DMS153 (cell line): ENCODE data around the gene DAD1.

Source experiments
- DNase-seq: peaks from one replicate; lab custom pipeline; 2025; lab: John Stamatoyannopoulos, UW

Gene DAD1

DNA sequence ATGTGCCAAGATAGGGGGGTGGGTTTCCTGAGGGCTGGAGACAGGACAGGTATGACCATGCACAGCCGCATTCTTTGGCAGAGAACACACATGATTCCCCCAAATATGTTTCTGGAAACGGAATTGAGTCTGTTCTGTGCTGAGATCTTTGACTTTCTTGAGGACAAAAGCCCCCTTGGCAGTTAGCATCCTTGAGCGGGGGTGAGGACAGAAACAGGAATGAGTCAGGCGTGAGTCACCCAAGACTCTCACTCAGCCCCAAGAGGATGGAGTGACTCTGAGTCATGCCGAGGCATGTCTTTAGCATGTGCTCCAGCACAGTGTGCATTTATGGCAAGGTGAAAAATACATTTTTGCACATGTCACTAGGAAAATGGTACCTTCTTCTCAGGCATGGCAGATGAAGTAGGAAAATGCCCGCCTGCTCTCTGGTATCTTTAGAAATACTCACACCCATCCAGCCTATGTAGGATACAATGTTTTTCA, 52.1 kb downstream of the DAD1 start:
- DNase-seq, result no peak

DNA sequence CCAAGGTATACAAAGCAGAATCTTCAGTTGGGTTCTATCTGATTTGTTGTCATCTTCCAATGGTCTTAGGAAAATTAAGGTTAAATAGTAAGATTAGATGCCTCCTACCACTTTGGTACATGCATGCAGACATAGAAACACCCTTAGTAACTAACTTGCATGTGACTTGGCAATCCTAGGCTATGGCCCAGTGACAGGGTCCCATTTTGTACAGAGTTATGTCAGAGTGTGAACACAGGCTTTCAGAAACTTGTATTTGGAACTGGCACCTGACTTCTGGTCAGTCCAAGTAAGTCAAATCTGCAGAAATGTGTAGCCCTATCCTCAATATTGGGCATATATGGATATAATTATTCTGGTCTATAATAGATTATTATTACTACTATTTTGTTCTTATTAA, 53.1 kb downstream of the DAD1 start:
- no peak for DNase-seq

DNA sequence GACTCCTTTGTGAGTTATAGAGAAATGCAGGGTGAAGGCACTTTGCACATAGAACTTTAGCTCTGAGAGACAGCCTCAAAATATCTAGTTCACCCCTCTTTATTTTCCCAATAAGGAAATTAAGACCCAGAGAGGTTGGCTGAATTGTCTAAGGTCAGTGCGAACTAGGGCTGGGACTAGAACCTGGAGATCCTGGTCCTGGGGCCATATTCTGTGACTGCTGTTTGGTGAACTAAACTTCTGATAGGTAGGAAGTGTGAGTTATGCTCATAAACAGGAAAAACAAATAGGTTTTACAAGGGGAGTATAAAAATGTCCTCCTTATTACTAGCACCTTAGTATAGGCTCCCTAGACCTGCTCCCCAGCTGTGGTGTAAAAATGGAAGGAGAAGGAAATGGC, 53.9 kb downstream of the DAD1 start:
- DNase-seq, result no peak

DNA sequence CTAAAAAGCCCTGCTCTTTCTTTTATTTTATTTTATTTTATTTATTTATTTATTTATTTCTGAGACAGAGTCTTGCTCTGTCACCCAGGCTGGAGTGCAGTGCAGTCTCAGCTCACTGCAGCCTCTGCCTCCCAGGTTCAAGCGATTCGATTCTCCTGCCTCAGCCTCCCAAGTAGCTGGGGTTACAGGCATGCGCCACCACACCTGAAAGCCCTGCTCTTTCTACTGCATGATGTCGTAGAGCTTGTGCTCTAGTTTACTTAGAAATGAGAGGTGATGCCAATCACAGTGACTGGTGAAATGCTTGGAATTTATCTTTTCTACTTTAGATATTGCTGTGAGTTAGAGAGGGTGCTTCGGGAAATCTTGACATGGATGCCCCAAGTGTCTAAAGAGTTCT, 54.5 kb downstream of the DAD1 start:
- no peak for DNase-seq

DNA sequence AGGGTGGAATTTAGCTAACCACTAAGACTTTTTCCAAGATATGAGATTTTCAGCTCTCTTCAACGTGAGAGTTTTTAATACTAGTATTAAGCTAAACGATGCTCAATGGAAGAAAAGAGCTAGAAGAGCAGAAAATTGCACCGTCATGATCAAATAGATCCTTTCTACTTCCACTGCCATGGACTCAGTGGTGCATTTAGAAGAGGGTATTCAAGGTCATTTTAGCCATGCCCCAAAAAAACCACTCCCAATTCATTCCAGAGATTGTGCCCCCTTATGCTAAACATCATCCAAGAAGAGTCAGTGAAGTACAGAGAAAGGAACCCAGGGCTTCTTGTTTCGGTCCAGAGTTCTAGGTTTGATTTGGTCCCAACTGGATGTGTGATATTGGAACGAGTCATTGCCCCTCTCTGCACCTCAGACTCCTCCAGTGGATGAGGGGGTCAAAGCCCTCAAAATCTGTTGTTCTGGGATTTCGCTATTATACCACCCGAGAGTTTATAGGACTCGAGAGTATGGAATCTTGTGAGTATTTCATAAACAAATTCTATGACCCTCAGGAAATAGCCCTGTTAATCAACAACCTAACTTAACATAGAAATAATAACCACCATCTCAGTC, 55.2 kb downstream of the DAD1 start:
- DNase-seq, result no peak

DNA sequence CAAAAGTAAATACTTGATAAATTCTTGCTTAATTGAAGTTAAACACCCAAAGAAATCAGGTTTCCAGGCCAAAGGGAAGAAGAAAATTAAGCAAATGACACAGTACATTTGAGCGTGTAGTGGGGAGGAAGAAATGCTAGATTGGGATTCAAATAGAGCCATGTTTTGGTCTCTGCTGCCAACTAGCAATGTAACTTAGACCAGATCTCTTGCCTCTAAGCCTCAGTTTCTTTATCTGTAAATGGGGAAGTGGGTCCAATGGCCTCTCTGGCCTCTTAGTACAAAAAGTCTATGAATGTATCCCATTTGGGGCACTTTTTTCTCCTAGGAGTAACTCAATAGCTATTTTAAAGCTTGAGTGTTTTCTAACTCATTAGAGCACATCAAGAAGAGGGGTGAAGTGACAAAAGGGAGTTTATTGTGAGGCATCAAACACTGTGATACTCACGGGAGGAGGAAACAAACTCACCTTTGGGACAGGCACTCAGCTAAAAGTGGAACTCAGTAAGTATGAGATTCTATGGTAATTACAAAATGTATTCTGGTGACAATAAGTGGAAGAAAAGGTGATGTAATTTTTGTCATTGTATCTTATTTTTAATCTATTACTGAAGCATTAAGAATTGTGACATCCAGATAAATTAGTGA, 55.8 kb downstream of the DAD1 start:
- DNase-seq, result no peak

DNA sequence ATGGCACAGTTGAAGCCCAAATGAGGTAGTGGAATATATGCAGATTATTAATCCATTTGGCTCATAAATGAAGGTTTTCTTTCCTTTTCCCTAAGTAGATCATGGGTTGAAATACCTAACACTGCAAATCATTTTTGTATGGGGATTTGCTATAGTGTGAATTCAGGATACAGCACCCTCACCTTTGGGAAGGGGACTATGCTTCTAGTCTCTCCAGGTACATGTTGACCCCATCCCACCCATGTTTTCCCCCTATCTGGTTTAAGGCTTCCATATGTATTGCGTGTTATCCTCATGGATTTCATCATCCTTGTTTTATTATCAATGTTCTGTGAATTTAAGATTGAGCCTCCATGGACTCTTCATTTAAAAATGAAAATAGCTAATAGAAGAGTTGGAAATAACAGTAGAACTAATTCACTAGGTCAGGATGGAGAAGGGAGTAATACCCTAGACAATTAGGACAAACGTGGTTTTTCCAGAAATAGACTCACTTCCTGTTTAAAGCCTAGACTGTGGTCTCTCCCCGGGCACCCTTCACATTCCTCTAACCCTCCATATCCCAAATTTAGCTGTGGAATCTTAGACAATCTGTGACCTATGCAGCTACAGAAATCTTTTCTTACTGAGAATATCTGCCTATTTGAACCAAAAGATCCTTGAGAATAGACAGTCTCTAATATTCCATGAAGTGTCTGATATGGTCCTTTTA, 56.5 kb downstream of the DAD1 start:
- DNase-seq, result no peak

DNA sequence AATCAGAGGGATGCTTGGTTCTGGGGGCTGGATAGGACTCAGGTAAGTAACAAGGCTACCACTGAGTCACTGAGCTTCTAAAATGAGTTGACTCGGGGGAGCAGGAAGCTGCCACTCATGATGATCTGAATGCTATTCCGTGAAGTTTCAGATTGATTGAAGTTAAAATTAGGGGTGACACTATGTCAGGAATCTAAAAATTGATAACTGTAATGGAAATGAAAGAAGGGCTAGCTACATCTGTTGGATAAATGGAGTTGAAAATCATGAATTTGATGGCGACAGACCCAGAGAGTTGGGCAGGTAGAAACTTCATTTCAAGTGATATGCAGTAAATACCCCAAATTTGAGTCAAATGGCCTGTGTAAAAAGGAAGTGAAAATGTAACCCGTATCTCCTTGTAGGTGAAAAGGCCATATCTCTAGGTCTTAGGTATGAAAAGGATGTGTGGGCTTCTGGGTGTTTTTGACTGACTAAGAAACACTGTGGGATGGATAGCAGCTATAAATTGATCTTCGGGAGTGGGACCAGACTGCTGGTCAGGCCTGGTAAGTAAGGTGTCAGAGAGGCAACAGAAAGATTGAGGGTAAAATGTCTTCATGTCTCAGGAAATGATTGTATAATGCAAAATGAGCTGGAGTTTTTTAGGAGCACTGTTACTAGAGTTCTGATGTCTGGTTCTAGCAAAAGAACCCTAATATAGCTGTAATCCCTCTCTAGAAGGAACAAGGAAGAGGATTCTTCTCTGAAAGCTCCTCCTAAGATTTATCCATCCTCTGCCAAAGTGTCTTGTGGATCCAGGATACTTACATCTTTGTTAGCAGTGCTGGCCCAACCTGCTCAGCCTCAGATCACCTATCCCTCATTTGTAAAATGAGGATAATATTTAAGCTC, 57.3 kb downstream of the DAD1 start:
- DNase-seq, result no peak

DNA sequence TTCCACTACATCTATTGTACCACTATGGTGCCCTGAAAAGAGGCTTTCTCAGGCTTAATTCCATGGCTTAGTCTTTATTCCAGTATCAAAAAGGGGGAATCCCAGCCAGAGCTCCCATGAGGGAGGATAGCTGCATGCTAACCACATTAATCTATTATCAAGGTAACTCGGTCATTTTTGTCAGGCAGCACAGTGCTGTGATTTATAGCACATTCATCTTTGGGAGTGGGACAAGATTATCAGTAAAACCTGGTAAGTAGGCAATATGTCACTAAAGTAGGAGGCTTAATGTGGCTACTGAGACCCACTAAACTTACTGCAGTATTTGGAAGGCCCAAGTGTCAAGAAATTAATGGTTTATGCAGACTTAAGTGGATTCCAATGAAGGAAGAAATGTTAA, 58.9 kb downstream of the DAD1 start:
- no peak for DNase-seq

DNA sequence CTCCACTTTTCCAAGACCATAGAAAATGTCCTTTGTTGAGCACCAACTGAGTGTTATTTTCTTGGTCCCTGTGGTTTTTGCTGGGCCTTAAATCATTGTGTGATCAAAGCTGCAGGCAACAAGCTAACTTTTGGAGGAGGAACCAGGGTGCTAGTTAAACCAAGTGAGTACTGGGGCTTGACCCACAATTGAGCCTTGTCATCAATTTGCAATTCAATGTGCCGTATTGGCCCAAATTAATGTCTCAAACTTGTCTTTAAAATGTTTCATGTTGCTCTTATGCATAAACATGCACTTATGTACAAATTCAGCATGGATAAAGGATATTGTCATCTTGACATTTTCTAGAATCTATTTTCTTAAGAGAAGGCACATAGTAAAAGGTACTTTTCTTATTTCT, 62.3 kb downstream of the DAD1 start:
- no peak for DNase-seq

DNA sequence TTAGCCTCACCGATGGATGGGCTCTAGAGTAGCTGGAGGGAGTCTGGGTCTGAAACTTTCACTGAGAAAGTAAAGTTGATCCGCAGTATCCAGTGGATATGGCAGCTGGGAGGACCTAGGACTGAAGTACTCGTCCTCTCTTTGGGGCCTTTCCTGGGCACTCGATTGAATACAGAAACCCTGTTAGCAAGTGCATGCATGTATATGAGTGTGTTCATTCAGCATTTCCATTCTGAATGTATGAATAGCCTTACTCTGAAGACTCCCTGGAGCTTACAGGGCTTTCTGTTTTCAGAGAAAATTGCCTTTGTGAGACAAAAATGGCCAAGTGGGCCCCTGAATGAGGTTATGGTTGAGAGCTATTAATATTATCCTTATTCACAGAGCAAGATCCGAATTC, 62.8 kb downstream of the DAD1 start:
- no peak for DNase-seq

DNA sequence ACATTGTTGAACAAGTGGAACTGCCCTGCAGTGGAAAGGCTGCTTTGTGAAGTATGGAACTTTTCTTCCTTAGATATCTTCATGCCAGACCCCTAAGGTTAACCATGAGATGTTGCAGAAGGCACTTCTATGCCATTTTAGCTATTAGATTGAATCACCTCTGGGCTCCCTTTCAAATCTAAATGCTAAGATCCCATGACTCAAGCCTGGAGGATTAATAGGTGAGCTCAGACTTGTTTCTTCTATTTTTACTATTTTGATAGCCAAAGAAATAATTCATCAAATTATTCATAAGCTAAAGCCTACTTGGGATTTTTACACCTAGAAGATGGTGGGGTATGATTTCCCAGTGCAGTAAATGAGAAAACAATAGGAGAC, 64.3 kb downstream of the DAD1 start:
- DNase-seq, result no peak

DNA sequence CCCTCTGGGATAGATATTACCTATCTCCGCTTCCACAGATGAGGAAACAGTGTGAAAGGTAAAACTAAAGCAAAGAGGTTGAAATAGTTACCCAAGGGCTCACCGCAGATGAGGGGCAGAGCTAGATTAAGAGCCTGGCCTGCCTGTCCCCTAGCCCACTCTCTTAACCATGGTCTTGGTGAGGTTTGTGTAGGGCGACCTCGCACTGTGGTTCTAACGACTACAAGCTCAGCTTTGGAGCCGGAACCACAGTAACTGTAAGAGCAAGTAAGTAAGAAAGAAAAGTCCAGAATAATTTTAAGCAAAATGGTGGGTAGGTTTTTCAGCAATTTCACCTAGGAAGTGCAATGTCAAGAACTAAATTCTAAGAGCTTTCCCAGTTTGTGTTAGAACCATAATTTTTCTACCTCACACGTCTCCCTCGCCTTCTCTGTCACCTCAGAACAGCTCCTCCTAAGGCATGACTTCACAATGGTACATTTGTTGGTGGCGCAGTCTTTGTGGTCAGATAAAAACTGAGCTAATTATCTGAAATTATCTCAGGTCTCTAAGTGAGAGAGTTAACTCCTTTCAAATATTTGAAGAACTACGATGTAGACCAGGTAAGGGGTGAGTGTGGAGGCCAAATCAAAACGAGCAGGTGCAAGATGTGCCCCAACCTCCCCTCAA, 64.8 kb downstream of the DAD1 start:
- DNase-seq, result no peak

DNA sequence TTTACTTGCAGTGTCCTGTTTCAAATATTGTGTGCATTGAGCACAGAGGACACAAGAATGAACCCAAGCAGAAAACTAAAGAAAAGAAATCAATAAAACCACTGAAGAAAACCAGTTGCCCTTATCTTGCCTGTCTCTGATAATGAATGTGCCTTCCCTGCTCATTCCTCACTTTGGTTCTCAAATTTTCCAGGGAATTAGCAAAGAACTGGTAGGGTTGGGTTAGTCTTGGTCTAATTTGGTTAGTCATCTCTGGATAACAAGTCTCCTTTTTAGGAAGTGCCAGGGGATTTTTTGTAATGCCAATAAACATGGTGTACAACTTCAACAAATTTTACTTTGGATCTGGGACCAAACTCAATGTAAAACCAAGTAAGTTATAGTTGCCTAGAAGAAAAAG, 65.7 kb downstream of the DAD1 start:
- no peak for DNase-seq

DNA sequence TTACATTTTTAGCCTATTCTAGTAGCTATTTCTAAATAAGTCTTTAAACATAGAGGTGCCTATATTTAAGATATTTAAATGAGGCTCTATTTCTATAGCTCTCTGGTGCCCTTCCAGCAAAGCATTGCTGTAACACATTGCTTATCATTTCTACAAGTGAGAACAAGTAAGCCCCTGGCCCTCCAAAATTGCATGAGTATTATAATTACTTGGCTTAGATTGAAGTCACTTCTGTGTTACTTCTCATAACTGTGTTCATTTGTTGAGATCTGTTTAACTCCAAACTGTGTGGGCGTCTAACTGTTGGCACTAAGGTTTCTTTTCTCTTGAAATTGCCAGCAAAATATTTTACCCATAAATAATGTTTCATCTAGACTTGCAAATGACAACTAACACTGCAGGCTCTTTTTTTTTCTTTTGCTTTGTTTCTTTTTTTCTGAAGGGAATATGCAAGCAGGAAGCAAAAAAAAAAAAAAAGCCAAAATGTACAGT, 66.5 kb downstream of the DAD1 start:
- no peak for DNase-seq

DNA sequence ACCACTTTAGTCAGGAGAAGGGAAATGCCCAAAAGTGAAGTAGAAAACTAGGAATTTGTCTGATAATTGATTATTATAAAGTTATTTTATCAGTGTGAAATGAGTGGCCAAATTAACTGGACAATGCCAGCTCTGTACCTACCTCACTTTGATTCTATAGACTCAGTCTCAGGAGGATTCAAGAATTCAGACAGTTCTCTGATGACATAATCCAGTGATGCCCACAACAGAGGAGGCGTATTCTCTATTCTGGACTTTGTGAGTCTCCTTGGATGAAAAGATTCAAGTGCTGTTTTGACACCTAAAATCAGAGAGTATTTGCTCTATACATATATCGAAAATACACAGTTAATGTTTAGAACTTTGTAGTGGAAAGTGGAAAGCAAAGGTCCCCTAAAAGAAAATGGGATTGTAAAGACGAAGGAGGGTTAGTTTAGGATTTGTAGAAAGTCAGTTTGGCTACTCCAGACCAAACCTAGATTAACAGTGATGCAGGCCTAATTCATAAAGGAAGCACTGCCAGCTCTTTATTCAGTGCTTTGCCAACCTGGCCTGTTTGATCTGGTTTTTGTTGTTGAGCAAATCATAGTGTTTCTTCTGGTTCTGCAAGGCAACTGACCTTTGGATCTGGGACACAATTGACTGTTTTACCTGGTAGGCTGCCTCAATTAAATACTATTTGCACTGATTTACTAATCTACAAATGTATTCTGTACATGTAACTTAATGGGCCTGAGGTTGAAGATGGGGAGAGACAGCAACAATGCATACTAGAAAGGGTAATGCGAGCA, 67.4 kb downstream of the DAD1 start:
- DNase-seq, result no peak

DNA sequence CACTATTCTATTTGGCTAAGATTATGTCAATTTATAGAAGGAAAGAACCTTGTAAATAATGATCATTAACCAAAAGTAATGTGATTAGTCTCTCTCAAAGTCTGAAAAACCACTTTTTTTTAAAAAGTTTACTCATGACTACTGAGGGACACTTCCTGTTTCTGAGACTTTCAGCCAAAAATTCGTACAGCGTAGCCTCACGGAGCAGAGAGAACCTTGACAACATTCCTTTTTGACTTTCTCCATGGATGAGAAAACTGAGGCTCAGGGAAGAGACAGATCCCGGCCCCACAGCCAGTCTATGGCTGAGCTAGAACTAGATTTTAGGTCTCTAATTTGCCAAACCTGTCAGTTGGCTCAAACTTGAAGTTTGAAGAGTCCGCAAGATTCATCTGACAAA, 68.2 kb downstream of the DAD1 start:
- no peak for DNase-seq

DNA sequence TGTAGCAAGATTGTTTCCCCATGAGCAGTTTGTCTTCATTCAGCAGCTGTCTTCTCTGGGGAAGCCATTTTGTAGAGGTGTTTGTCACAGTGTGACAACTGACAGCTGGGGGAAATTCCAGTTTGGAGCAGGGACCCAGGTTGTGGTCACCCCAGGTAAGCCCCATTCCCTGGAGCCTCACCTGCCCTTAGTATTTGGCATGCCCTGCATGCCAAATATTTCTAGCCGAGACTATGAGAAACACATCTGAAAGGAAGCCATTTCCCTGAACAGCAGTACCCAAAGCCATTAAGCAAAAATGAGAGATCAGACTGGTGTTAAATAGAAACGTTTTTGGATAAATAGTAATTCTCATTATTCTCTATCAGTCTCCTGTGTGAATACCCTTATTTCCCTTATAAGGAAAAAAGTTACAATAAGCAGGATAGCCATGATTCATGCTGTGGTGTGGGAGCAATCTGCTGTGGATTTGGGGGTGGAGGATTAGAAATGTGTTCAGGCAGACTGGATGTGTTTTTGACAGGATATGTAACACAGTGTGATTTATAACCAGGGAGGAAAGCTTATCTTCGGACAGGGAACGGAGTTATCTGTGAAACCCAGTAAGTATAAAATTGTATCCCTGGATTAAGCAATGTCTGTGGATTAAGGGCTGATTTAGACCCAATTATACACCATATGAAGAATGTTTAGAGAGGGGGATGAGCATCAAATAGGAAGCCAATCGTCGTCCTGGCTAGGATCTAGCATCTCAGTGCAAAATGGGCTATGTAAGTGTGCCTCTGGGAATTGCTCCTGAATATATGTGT, 68.9 kb downstream of the DAD1 start:
- no peak for DNase-seq

DNA sequence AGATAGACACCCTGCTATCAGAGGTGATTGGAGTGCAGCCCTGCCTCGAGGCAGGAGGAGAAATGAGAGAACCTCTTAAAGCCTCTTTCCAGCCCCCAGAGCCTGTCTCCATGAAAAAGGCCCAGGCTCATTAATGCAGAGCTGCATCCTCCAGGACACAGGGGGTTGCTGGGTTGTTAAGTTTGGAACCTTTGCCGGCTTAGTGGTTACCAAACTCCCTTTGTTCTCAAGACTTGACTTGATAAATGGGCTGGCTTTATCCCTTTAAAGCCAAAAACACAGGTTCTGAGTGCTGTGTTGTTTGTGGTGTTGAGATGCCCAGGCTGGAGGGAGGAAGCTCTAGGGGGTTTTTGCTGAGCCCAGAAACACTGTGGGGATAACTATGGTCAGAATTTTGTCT, 71.0 kb downstream of the DAD1 start:
- DNase-seq, result no peak

DNA sequence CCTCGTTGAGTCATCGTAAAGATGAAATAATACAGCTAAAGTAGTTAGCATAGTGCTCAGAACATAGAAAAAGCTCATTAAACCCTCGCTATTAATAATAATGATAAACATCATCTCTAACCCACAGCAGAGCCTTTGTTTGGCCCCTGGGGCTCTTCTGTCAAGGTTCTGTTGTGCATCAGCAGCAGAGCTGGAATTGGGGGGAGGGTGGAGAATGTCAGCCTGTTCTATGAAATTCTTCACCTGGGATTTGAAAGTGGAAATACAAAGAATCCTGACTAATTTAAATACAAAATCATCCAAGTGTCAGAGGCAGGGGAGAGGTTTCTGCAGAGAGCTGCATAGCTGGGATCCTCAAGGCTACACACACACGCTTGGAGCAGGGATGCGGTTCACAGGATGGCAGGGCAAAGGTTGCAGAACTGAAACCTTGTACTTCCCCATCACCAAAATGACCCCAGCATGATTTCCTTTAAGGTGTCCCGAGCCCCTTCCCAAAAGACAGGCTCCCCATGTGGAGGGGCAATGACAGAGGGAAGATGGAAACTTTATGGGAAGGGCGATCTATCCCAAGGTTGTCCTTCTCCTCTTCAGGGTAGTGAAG, 71.8 kb downstream of the DAD1 start:
- DNase-seq, result no peak
